ENCODE measurements around the gene MT2A.
A peak's percentile ranks its signal among the peaks of the same experiment; 100 is the strongest.

The MT2A gene

DNA sequence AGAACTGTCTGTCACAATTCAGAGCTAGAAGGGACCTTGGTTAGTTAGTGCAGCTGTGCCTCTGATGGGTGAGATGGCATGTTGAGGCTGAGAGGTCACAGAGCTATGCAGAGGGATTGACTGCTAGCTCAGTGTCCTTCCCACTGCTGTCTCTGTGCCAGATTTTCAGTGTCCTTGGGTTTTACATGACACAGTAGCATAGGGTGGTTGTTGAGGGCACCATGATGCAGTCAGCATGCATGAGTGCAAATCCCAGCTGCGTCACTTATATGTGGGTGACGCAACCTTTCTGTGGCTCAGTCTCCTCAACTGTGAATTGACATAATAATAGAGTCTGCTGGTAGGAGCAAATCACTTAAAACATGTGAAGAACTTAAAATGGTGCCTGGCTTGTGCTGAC, 32.8 kb downstream of the MT2A start:
- DNase-seq: no peak

DNA sequence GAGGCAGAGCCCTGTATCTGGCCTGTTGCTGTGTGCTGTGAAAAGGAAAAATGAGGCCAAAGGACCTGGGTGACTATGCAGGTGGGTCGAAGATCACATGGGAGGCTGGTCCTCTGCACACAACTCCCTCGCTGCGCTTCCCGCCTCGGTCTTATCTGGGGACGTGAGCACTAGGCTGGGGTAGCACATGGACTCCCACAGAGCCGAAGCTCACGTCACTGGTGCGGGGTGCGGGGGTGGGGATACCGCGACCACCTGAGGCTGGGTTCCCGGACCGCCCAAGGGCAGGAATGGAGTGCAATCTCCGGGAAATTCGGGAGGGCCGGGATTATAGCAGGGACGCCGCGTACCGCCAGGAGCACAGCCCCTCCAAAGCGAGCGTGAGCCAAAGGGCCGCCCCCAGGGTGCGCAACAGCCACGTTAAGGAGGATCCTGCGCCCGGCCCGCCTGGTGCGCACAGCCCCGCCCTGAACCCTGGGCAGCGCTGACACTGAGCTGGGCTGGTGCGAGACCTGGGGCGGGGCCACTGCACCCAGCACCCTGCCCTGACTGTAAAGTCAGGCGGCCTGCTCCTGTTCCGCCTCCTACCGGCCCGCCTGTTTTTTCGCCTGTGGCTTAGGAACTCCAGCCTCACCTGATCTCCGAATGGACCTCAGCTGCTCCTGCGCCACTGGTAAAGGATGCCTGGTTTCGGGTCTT, 34.8 kb downstream of the MT2A start:
- DNase-seq: peak; percentile 27

DNA sequence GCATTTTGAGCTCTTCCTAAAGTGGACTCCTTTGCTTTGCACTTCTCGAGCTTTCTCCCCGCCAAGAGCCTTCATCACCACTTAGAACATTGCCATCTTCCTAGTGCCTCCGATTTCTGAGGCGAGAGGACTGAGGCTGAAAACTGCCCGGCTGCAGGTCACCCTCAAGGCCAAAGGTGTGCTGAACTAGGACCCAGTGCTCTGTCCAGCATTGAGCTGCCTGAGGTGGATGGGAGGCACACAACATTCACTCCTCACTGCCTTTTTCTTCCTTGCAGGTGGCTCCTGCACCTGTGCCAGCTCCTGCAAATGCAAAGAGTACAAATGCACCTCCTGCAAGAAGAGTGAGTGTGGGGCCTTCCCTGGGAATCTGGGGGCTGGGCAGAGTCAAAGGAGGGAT, 35.4 kb downstream of the MT2A start:
- DNase-seq: no peak

DNA sequence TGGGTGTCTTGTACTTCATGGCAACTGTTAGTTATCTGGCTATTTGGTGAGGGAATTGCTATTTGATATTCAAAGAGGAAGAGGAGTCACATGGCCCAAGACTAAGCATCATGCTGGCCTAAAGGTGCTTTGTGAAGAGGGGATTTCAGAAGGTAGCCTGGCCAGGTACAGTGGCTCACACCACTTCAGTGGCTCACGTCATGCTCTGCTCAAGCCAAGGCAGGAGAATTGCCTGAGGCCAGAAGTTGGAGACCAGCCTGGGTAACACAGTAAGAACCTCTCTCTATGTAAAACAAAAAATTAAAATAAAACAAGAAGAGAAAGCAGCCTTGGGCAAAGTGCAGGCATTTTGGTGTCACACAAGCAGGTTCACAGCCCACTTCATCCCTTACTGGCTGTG, 36.9 kb downstream of the MT2A start:
- DNase-seq: no peak

DNA sequence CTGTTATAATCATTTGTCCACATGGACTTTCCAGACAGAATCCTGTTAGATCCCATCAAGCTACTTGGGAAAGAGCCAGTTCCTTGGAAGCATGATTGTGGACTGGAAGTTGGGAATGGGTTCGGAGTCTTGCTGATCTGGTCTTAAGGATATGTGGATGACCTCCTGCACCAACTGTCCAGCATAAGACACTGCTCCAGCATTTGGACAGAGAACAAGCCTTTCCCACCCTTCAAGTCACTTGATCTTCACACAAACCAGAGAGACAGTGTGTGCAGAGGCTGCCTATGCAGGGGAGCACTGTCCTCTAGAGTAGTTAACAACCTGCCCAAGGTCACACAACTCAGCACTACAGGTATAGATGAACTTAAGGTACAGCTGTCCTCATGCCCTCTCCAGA, 37.5 kb downstream of the MT2A start:
- DNase-seq: no peak

DNA sequence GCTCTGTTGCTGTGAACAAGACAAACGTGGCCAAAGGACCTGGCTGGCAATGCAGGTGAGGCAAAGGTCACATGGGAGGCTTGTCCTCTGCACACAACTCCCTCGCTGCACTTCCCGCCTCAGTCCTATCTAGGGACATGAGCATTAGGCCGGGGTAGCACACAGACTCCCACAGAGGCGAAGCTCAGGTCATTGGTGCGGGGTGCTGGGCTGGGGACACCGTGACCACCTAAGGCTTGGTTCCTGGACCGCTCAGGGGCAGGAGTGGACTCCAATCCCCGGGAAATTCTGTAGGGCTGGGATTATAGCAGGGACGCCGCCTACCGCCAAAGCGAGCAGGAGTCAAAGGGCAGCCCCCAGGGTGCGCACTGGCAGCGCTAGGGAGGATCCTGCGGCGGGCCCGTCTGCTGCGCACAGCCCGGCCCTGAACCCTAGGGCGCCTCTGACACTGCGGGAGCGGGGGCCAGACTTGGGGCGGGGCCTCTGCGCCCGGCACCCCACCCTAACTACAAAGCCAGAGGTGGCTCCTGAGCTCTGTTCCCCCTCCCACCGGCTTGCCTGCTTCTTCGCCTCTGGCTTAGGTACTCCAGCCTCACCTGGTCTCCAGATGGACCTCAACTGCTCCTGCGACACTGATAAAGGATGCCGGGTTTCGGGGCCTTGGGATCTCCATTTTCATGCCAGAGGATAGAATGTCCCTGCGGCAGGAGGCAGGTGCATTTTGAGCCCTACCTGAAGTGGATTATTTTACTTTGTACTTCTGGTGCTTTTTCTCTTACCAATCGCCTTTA, 39.5 kb downstream of the MT2A start:
- no peak for DNase-seq

DNA sequence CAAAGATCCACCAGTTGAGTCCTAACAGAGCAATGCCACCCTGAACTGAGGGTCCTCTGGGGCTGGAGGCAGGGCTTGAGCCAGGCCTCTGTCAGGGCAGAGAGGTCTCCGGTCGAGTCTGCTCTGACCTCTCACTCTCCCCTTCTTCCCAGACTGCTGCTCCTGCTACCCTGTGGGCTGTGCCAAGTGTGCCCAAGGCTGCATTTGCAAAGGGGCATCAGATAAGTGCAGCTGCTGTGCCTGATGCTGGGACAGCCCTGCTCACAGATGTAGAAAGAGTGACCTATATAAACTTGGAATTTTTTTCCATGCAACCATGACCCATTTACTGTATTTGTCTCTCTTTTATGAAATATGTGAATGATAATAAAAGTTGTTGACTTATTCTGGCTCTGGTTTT, 40.9 kb downstream of the MT2A start:
- DNase-seq: no peak

- DNase-seq: no peak
These were observed 41.4 kb downstream of the MT2A start for GRCh38 chr16:56649820-56650219.

GRCh38 chr16:56651586-56651985, 43.2 kb downstream of the MT2A start, which contains the start of gene MT1B:
MT1B (plus strand) TSS chr16:56651886; CDS start chr16:56651954, 68 bp downstream.
- DNase-seq: no peak

- no peak for DNase-seq
These were observed 44.2 kb downstream of the MT2A start for GRCh38 chr16:56652600-56652999.

- no peak for DNase-seq
These were observed 44.8 kb downstream of the MT2A start for GRCh38 chr16:56653218-56653617.

DNA sequence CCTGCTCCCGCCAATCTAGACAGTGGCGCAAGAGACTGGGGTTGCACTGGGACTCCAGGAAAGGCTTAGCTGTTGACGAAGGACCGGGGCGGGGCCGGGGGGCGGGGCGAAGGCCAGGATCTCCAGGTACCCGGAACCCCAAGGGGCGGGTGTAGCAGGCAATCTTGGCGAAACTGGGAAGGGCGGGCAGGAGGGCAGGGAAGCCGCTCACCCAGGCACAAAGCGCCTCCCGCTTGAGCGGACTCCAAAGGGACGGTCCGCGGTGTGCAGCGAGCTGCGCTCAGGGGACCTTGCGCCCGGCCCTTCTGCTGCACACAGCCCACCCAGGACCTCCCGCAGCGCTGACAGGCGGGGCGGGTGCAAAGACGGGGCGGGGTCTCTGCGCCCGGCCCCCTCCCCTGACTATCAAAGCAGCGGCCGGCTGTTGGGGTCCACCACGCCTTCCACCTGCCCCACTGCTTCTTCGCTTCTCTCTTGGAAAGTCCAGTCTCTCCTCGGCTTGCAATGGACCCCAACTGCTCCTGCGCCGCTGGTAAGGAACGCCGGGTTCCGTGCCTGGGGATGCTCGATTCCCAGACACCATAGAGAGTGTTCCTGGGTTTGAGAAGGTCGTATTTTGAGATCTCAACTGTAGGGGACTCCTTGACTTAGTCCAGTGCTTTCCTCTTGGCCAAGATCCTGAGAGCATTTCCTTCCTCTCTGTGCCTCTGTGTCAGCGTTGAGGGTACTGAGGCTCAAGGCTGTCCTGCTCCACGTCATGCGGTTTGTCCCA, 49.4 kb downstream of the MT2A start, which contains the start of gene MT1F:
MT1F (plus strand) TSS at position 405 of the 772 bp plus-strand sequence; CDS start at position 505, 100 bp downstream.
- DNase-seq: peak; percentile 55

DNA sequence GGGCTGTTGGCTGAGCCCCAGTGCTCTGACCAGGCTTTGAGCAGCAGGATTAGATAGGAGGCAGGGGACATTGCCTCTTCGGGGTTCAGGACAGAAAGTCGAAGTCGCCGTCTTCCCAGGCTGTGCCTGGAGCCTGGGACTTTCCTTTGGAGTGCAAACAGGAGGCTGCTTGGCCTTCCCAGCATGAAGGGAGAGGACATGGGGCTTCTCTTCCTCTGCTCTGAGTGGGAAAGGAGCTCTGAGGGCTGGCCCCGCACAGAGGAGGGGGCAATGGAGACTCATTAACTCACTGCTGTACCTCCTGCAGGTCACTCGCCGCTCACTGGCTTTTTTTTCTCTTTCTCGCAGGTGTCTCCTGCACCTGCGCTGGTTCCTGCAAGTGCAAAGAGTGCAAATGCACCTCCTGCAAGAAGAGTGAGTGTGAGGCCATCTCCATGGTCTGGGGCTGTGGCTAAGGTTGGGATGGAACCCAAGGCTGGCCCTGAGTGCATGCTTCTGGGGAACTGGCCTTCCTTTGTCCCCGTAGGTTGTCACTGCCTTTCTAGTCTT, 50.0 kb downstream of the MT2A start:
- no peak for DNase-seq

All from NCI-H510A treated with DMSO at 0.1 percent for 48 hours (cell line).